Esophagus squamous epithelium (tissue), 5 donors: Measurements from ENCODE around the gene CASP8. TPM values are rescaled to one million over a fixed set of nuclear protein-coding genes. Genes with fewer than 3 reads are reported as not detected.

Source experiments
- DNase-seq: peaks from one replicate; lab custom pipeline; 2025; lab: John Stamatoyannopoulos, UW
- H3K27ac ChIP-seq, 4 donors: fragments of 200-600 bp; sonication (generic); one replicate each; pipeline ENCODE4 v1.5.1; 2016 to 2019; ENCODE audit warnings: mild to moderate bottlenecking in 1 of 4
- H3K27me3 ChIP-seq, 4 donors: fragments of 200-600 bp; sonication (generic); 1 replicate in 3 of 4; 2 replicates in 1 of 4; pipeline versions ENCODE4 v1.5.1 to v1.6.0; 2017 to 2021; ENCODE audit warnings: antibody characterized with exemption in 1 of 4
- H3K36me3 ChIP-seq, 3 donors: fragments of 200-600 bp; sonication (generic); one replicate each; pipeline ENCODE4 v1.5.1; 2016 to 2019
- H3K4me1 ChIP-seq, 3 donors: fragments of 200-600 bp; sonication (generic); one replicate each; pipeline ENCODE4 v1.5.1; 2017 to 2019
- H3K4me3 ChIP-seq, 4 donors: fragments of 200-600 bp; sonication (generic); 1 replicate in 3 of 4; 2 replicates in 1 of 4; pipeline ENCODE4 v1.5.1; 2016 to 2019; ENCODE audit warnings: mild to moderate bottlenecking in 2 of 4, moderate library complexity in 1 of 4
- H3K9me3 ChIP-seq, 3 donors: fragments of 200-600 bp; sonication (generic); one replicate each; pipeline ENCODE4 v1.5.1; 2016 to 2019
- CTCF ChIP-seq, 6 experiments: fragments of 450-650 bp in 4 of 6; fragments of 200-600 bp in 2 of 6; sonication (generic) in 2 of 6; IDR thresholded peaks; one replicate each; pipeline ENCODE4 v1.5.1; 2016 to 2019; ENCODE audit warnings: antibody characterized with exemption in 6 of 6, mild to moderate bottlenecking in 4 of 6, moderate library complexity in 4 of 6
- POLR2A ChIP-seq, 4 donors: fragments of 450-650 bp; IDR thresholded peaks; one replicate each; pipeline ENCODE4 v1.6.1; 2017; ENCODE audit warnings: antibody characterized with exemption in 4 of 4, mild to moderate bottlenecking in 4 of 4, moderate library complexity in 3 of 4
- WGBS, 2 donors: methylation state at CpG; one replicate each; pipeline ENCODE4 v1.1.5; 2018; 5-methylcytosine and 5-hydroxymethylcytosine counted together
- intact Hi-C: fragments of 100-400 bp; cut with DNase I; formaldehyde crosslinking; loops from one replicate; pipeline ENCODE4 v1.15.0; 2022
- total RNA-seq, 4 donors: library from RNA; depleted of rRNA; stranded (reverse); fragments of >200 nt; gene quantifications; one replicate each; pipeline ENCODE4 v1.1.0, GENCODE V29; 2016
- donor health status: DM: yes; HTN: yes; CAD: no.

Gene CASP8
- total RNA-seq, 4 donors from 2014 or later: 13.8 to 28.2 (median 22.8) TPM

GRCh38 chr2:201231781-201232466 is 28.4 kb upstream of the CASP8 start:
- Histone ChIP-seq H3K9me3 (no peaks in the 10 kb centered on the region), H3K27me3 (no peaks in the 10 kb centered on the region), H3K4me1 (peaks cover 23 to 75% (median 30%) of the 10 kb centered on the region in 3 donors), H3K36me3 (no peaks in the 10 kb centered on the region), H3K4me3 (peak overlapping the region in 2 of 4 donors; percentile 10 to 33), H3K27ac (peak overlapping the region; percentile 30 to 93 (median 80))
- WGBS, 2 donors: 7 to 8% methylated on average over 8 of the region's 8 CpGs
- peak; percentile 85 to 97 (median 91) for TF ChIP-seq CTCF (IDR thresholded peaks at IDR 0.05)
- TF ChIP-seq POLR2A (IDR thresholded peaks at IDR 0.05): no peak
- DNase-seq: peak; percentile 72
- intact Hi-C loops: no loop called here

- DNase-seq: no peak
- Histone ChIP-seq H3K27me3 (no peaks in the 10 kb centered on the region), H3K9me3 (no peaks in the 10 kb centered on the region), H3K27ac (peak overlapping the region; percentile 30 to 93 (median 80)), H3K4me3 (peak overlapping the region in 1 of 4 donors; percentile 66), H3K4me1 (peaks cover 23 to 72% (median 28%) of the 10 kb centered on the region in 3 donors), H3K36me3 (no peaks in the 10 kb centered on the region)
- WGBS, 2 donors: 30 to 32% methylated on average over 3 of the region's 3 CpGs
- intact Hi-C loops: no loop called here
- TF ChIP-seq POLR2A (IDR thresholded peaks at IDR 0.05): no peak
- no peak for TF ChIP-seq CTCF (IDR thresholded peaks at IDR 0.05)
Observed at GRCh38 chr2:201232467-201232815, 27.9 kb upstream of the CASP8 start.

GRCh38 chr2:201233192-201233811 is 27.0 kb upstream of the CASP8 start:
- intact Hi-C loops: no loop called here

GRCh38 chr2:201233812-201234662 is 26.3 kb upstream of the CASP8 start:
- H3K9me3 ChIP-seq: no peaks in the 10 kb centered on the region
- no peak for DNase-seq
- no peaks in the 10 kb centered on the region for H3K27me3 ChIP-seq
- H3K27ac ChIP-seq: peak overlapping the region; percentile 85 to 93 (median 90)
- intact Hi-C loops: no loop called here
- no peaks in the 10 kb centered on the region for H3K36me3 ChIP-seq
- peaks cover 22 to 56% (median 23%) of the 10 kb centered on the region in 3 donors for H3K4me1 ChIP-seq
- no peak for TF ChIP-seq POLR2A (IDR thresholded peaks at IDR 0.05)
- H3K4me3 ChIP-seq: peak overlapping the region; percentile 42 to 66 (median 54)
- WGBS, 2 donors: 47 to 51% methylated on average over 14 to 17 of the region's 21 CpGs

More at GRCh38 chr2:201233192-201233811, 27.0 kb upstream of the CASP8 start:
- Histone ChIP-seq H3K36me3 (no peaks in the 10 kb centered on the region), H3K9me3 (no peaks in the 10 kb centered on the region), H3K4me3 (peak overlapping the region; percentile 42 to 66 (median 54)), H3K27ac (peak overlapping the region; percentile 85 to 93 (median 90)), H3K4me1 (peaks cover 23 to 64% (median 25%) of the 10 kb centered on the region in 3 donors), H3K27me3 (no peaks in the 10 kb centered on the region)
- 12 to 28% methylated on average over 8 of the region's 8 CpGs for WGBS, 2 donors
- peak; percentile 11 for DNase-seq
- TF ChIP-seq CTCF (IDR thresholded peaks at IDR 0.05): peak in 3 of 6 experiments; percentile 10 to 29 (median 11)
- peak in 3 of 4 donors; percentile 44 to 83 (median 55) for TF ChIP-seq POLR2A (IDR thresholded peaks at IDR 0.05)

GRCh38 chr2:201234663-201235135 is 25.6 kb upstream of the CASP8 start:
- DNase-seq: no peak
- H3K4me1 ChIP-seq: peaks cover 22 to 60% (median 23%) of the 10 kb centered on the region in 3 donors
- no peaks in the 10 kb centered on the region for H3K9me3 ChIP-seq
- H3K36me3 ChIP-seq: no peaks in the 10 kb centered on the region
- intact Hi-C loops: no loop called here
- TF ChIP-seq POLR2A (IDR thresholded peaks at IDR 0.05) (no peak), CTCF (IDR thresholded peaks at IDR 0.05) (no peak)
- H3K27me3 ChIP-seq: no peaks in the 10 kb centered on the region
- whole genome bisulfite sequencing, 2 donors: 38 to 40% methylated on average over 3 of the region's 3 CpGs
- peak overlapping the region in 3 of 4 donors; percentile 85 to 93 (median 90) for H3K27ac ChIP-seq
- H3K4me3 ChIP-seq: peak overlapping the region; percentile 42 to 66 (median 54)
